Lung (tissue), 12 donors: ENCODE measurements around the gene SUN1. TPM values are rescaled to one million over a fixed set of nuclear protein-coding genes. Genes with fewer than 3 reads are reported as not detected.
"Not testable (repeated sequence)": the region's sequence is repeated elsewhere in the genome, so short reads cannot be mapped to it uniquely, and the experiment has no call there.

Experiments used
- ATAC-seq: fragments of 200-7000 bp; cut with Tn5 transposase; one replicate; pipeline ENCODE4 v1.9.1; 2020; ENCODE audit warnings: moderate number of reproducible peaks; ENCODE audit not compliant: insufficient read depth, low FRiP score
- DNase-seq, 3 donors: peaks; one replicate each; pipeline ENCODE4 v3.0.0-alpha.2; 2013 to 2017
- H3K27ac ChIP-seq, 2 donors: one replicate each; pipeline ENCODE4 v1.5.1; 2013; ENCODE audit warnings: mild to moderate bottlenecking in 2 of 2, moderate library complexity in 2 of 2, control low read depth in 1 of 2, inconsistent platforms in 1 of 2, low read depth in 1 of 2, low read length in 1 of 2
- H3K27me3 ChIP-seq, 3 donors: one replicate each; pipeline ENCODE4 v1.5.1; 2013; ENCODE audit warnings: low read length in 2 of 3; ENCODE audit not compliant: control insufficient read depth in 3 of 3, insufficient read depth in 3 of 3
- H3K36me3 ChIP-seq, 4 donors: one replicate each; pipeline ENCODE4 v1.5.1; 2013; ENCODE audit warnings: low read length in 4 of 4, mild to moderate bottlenecking in 1 of 4, moderate library complexity in 1 of 4; ENCODE audit not compliant: control insufficient read depth in 4 of 4, insufficient read depth in 4 of 4
- H3K4me1 ChIP-seq, 5 donors: one replicate each; pipeline ENCODE4 v1.5.1; 2013; ENCODE audit warnings: low read length in 5 of 5, mild to moderate bottlenecking in 2 of 5, moderate library complexity in 1 of 5; ENCODE audit not compliant: control insufficient read depth in 5 of 5, insufficient read depth in 5 of 5
- H3K4me3 ChIP-seq: one replicate; pipeline ENCODE4 v1.5.1; 2013; ENCODE audit warnings: mild to moderate bottlenecking, control low read depth, moderate library complexity
- H3K9ac ChIP-seq, 2 donors: one replicate each; pipeline ENCODE4 v1.5.1; 2013; ENCODE audit warnings: low read length in 2 of 2, control low read depth in 1 of 2; ENCODE audit not compliant: insufficient read depth in 1 of 2
- H3K9me3 ChIP-seq, 4 donors: one replicate each; pipeline ENCODE4 v1.5.1; 2013; ENCODE audit warnings: low read length in 3 of 4, mild to moderate bottlenecking in 1 of 4, moderate library complexity in 1 of 4; ENCODE audit not compliant: control insufficient read depth in 4 of 4, insufficient read depth in 3 of 4
- CTCF ChIP-seq: IDR thresholded peaks from 2 replicates; pipeline ENCODE4 v1.5.1; 2012; ENCODE audit warnings: mild to moderate bottlenecking; ENCODE audit errors: control extremely low read depth, extremely low read depth
- WGBS, 2 donors: extraction: QIAGEN DNeasy Blood & Tissue Kit; methylation state at CpG; one replicate each; pipeline ENCODE4 v1.1.7; 2013; 5-methylcytosine and 5-hydroxymethylcytosine counted together
- polyA plus RNA-seq, 2 donors: library from polyadenylated mRNA; stranded (reverse); fragments of 200-250 nt; gene quantifications; one replicate each; pipeline ENCODE4 v1.2.1, GENCODE V29; 2013
- total RNA-seq, 2 donors: library from RNA; depleted of rRNA in 1 of 2; stranded (reverse); fragments of >200 nt in 1 of 2; gene quantifications; one replicate each; pipeline ENCODE4 v1.2.1, GENCODE V29; 2014 to 2021
- donor health status: control.
- donor health status: control.
- donor health status: Bipolar disorder and iron deficiency.
- donor health status: healthy.
- donor health status: DM: yes; HTN: yes; CAD: no.

Gene SUN1
- total and polyA plus RNA-seq, 4 donors, result 69.6 to 349 (median 104) TPM

GRCh38 chr7:844514-844913 is 12.2 kb downstream of the SUN1 start:
- H3K4me3 ChIP-seq, result no peak overlapping the region
- no peaks in the 10 kb centered on the region for H3K9me3 ChIP-seq
- H3K36me3 ChIP-seq, result peaks cover 5 to 41% (median 27%) of the 10 kb centered on the region in 4 donors
- TF ChIP-seq CTCF, result no peak
- no peak overlapping the region for H3K9ac ChIP-seq
- H3K4me1 ChIP-seq, result no peaks in the 10 kb centered on the region
- DNase-seq (no peak), ATAC-seq (no peak)
- WGBS, 2 donors, result 95 to 98% methylated on average over 15 of the region's 15 CpGs
- no peak overlapping the region for H3K27ac ChIP-seq
- no peaks in the 10 kb centered on the region for H3K27me3 ChIP-seq

GRCh38 chr7:845091-845490 is 12.8 kb downstream of the SUN1 start:
- no peak for ATAC-seq
- Histone ChIP-seq H3K4me3 (no peak overlapping the region), H3K27me3 (no peaks in the 10 kb centered on the region), H3K9ac (no peak overlapping the region), H3K36me3 (peaks cover 5 to 39% (median 28%) of the 10 kb centered on the region in 4 donors), H3K9me3 (no peaks in the 10 kb centered on the region), H3K27ac (no peak overlapping the region), H3K4me1 (no peaks in the 10 kb centered on the region)
- TF ChIP-seq CTCF, result no peak
- no peak for DNase-seq
- WGBS, 2 donors, result 94 to 95% methylated on average over 22 of the region's 22 CpGs

GRCh38 chr7:845731-846130 is 13.5 kb downstream of the SUN1 start:
- TF ChIP-seq CTCF, result no peak
- Histone ChIP-seq H3K36me3 (peaks cover 5 to 35% (median 25%) of the 10 kb centered on the region in 4 donors), H3K27me3 (no peaks in the 10 kb centered on the region), H3K9me3 (no peaks in the 10 kb centered on the region), H3K9ac (no peak overlapping the region), H3K4me1 (no peaks in the 10 kb centered on the region), H3K27ac (no peak overlapping the region), H3K4me3 (no peak overlapping the region)
- ATAC-seq (no peak), DNase-seq (no peak)
- WGBS, 2 donors, result 95 to 96% methylated on average over 11 of the region's 11 CpGs

GRCh38 chr7:846958-847650 is 14.8 kb downstream of the SUN1 start:
- H3K9ac ChIP-seq, DNase-seq, ATAC-seq, H3K4me3 ChIP-seq, H3K4me1 ChIP-seq, H3K9me3 ChIP-seq, H3K27me3 ChIP-seq, H3K27ac ChIP-seq: not testable (repeated sequence)
- WGBS, 2 donors, result 97 to 99% methylated on average over 25 to 37 of the region's 37 CpGs
- peaks cover 9 to 36% (median 24%) of the 10 kb centered on the region in 4 donors for H3K36me3 ChIP-seq

- peaks cover 14 to 36% (median 25%) of the 10 kb centered on the region in 4 donors for H3K36me3 ChIP-seq
- H3K9ac ChIP-seq, result not testable (repeated sequence)
- 95 to 97% methylated on average over 14 to 20 of the region's 28 CpGs for WGBS, 2 donors
These were observed 15.5 kb downstream of the SUN1 start for GRCh38 chr7:847728-848127.

More at GRCh38 chr7:847728-848127, 15.5 kb downstream of the SUN1 start:
- H3K4me3 ChIP-seq, H3K4me1 ChIP-seq, H3K9me3 ChIP-seq, ATAC-seq, H3K27me3 ChIP-seq, H3K27ac ChIP-seq, DNase-seq: not testable (repeated sequence)
